ENCODE measurements around the gene SPTBN5. TPM values are rescaled to one million over a fixed set of nuclear protein-coding genes. Genes with fewer than 3 reads are reported as not detected.

SPTBN5 gene
- total RNA-seq, 2 experiments from 2014 or later = 0.11 to 0.14 TPM

- H3K27me3 Mint-ChIP-seq = no peaks in the 10 kb centered on the region
- intact Hi-C loops (cut with micrococcal nuclease) = no loop called here
- POLR2A ChIA-PET = interaction anchor here (0.6 kb wide), 1 partner anchor 606 kb away, joined by 3 read pairs; no protein-coding TSS in a partner anchor
These were observed 38.8 kb upstream of the SPTBN5 start for GRCh38 chr15:41932511-41933289.

GRCh38 chr15:41932101-41932500, 38.2 kb upstream of the SPTBN5 start:
- TF ChIP-seq CTCF (IDR thresholded peaks at IDR 0.05) = no peak
- Mint-ChIP-seq H3K4me1 (ENCODE audit: low read depth) (peaks cover 52% of the 10 kb centered on the region), H3K9me3 (no peaks in the 10 kb centered on the region), H3K4me3 (no peak overlapping the region), H3K36me3 (ENCODE audit: low read depth) (peaks cover 6% of the 10 kb centered on the region), H3K27me3 (no peaks in the 10 kb centered on the region), H3K27ac (no peak overlapping the region)
- CTCF ChIA-PET = interaction anchor here (0.8 to 2.9 kb wide), 5 partner anchors 9 to 27 kb away, joined by 3 to 8 read pairs (median 3); no protein-coding TSS in a partner anchor
- DNase-seq = no peak
- intact Hi-C loops (cut with micrococcal nuclease) = no loop called here
- POLR2A ChIA-PET = interaction anchor here (0.6 kb wide), 2 partner anchors 10 to 607 kb away, joined by 3 to 4 read pairs; no protein-coding TSS in a partner anchor
- no peak for ATAC-seq

More at GRCh38 chr15:41932511-41933289, 38.8 kb upstream of the SPTBN5 start:
- H3K4me3 Mint-ChIP-seq = no peak overlapping the region
- peaks cover 58% of the 10 kb centered on the region for H3K4me1 Mint-ChIP-seq (ENCODE audit: low read depth)
- TF ChIP-seq CTCF (IDR thresholded peaks at IDR 0.05) = no peak
- peak overlapping the region; percentile 22 for H3K27ac Mint-ChIP-seq
- CTCF ChIA-PET = interaction anchor here (0.8 to 2.9 kb wide), 5 partner anchors 9 to 57 kb away, joined by 3 to 8 read pairs (median 3); no protein-coding TSS in a partner anchor
- no peak for DNase-seq
- peaks cover 10% of the 10 kb centered on the region for H3K36me3 Mint-ChIP-seq (ENCODE audit: low read depth)
- no peaks in the 10 kb centered on the region for H3K9me3 Mint-ChIP-seq
- no peak for ATAC-seq

- ChIA-PET CTCF (interaction anchor here (1.0 to 2.9 kb wide), 3 partner anchors 10 to 42 kb away, joined by 3 to 8 read pairs (median 3); partner anchors contain the start of gene EHD4), POLR2A (no interaction called here)
- no peaks in the 10 kb centered on the region for H3K27me3 Mint-ChIP-seq
- H3K4me3 Mint-ChIP-seq = no peak overlapping the region
- H3K27ac Mint-ChIP-seq = no peak overlapping the region
- DNase-seq (no peak), ATAC-seq (no peak)
- no peak for TF ChIP-seq CTCF (IDR thresholded peaks at IDR 0.05)
- intact Hi-C loops (cut with micrococcal nuclease) = no loop called here
- peaks cover 4% of the 10 kb centered on the region for H3K36me3 Mint-ChIP-seq (ENCODE audit: low read depth)
- H3K9me3 Mint-ChIP-seq = no peaks in the 10 kb centered on the region
- peaks cover 51% of the 10 kb centered on the region for H3K4me1 Mint-ChIP-seq (ENCODE audit: low read depth)
These were observed 37.0 kb upstream of the SPTBN5 start for GRCh38 chr15:41930867-41931222.

GRCh38 chr15:41930221-41930866, 36.5 kb upstream of the SPTBN5 start:
- Mint-ChIP-seq H3K4me1 (ENCODE audit: low read depth) (peaks cover 46% of the 10 kb centered on the region), H3K27me3 (no peaks in the 10 kb centered on the region), H3K9me3 (no peaks in the 10 kb centered on the region), H3K36me3 (ENCODE audit: low read depth) (peaks cover 2% of the 10 kb centered on the region), H3K4me3 (no peak overlapping the region), H3K27ac (no peak overlapping the region)
- intact Hi-C loops (cut with micrococcal nuclease) = no loop called here
- DNase-seq (no peak), ATAC-seq (no peak)
- POLR2A ChIA-PET = interaction anchor here (1.0 to 1.1 kb wide), 2 partner anchors 11 to 36 kb away, joined by 3 read pairs; no protein-coding TSS in a partner anchor
- no peak for TF ChIP-seq CTCF (IDR thresholded peaks at IDR 0.05)
- CTCF ChIA-PET = interaction anchor here (1.0 to 2.9 kb wide), 2 partner anchors 25 to 42 kb away, joined by 3 to 8 read pairs; partner anchors contain the start of gene EHD4
